Measurements from ENCODE around the gene VIPAS39.

- TF ChIP-seq CTCF (IDR thresholded peaks at IDR 0.05) (no peak), POLR2A (IDR thresholded peaks at IDR 0.05) (no peak)
These were observed 27.9 kb upstream of the VIPAS39 start for GRCh38 chr14:77485256-77485655.
